SU-DHL-6 (cell line): ENCODE measurements around the gene CFC1B.
"Not testable (repeated sequence)": the region's sequence is repeated elsewhere in the genome, so short reads cannot be mapped to it uniquely, and the experiment has no call there.

Experiments
- EZH2phosphoT487 ChIP-seq: fragments of 200-600 bp; sonication (generic), shearing (Covaris generic); conservative IDR thresholded peaks from 2 replicates; pipeline ENCODE4 v1.6.1; 2018; ENCODE audit warnings: mild to moderate bottlenecking, antibody characterized with exemption, low read length, moderate library complexity, mixed read lengths
- TF ChIP-seq, protein P1 (sequence below): fragments of 200-600 bp; sonication (generic); IDR thresholded peaks from one replicate; pipeline ENCODE4 v1.5.1; 2017; ENCODE audit warnings: antibody characterized with exemption, mild to moderate bottlenecking, low read length, moderate library complexity; ENCODE audit not compliant: insufficient read depth, poor library complexity, severe bottlenecking

DNA sequence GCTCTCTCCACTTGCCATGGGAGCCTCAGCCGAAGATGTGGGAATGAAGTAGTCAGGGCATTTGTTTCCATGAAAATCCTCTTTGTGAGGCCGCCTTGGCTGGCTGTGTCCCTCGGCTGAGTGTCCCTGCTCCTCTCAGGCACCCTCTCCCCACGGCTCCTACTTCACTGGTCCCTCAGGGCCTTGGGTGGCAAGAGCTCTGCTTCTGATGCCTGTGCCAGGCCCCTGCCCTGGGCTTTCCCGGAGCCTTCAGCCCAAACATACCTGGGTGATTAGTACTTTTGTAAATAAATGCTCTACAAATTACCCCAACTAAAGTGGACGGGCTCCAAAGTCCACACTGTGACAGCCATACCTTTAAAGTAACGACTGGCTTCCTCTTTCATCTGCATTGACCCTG lies 15.6 kb downstream of the CFC1B start:
- TF ChIP-seq, protein P1, sequence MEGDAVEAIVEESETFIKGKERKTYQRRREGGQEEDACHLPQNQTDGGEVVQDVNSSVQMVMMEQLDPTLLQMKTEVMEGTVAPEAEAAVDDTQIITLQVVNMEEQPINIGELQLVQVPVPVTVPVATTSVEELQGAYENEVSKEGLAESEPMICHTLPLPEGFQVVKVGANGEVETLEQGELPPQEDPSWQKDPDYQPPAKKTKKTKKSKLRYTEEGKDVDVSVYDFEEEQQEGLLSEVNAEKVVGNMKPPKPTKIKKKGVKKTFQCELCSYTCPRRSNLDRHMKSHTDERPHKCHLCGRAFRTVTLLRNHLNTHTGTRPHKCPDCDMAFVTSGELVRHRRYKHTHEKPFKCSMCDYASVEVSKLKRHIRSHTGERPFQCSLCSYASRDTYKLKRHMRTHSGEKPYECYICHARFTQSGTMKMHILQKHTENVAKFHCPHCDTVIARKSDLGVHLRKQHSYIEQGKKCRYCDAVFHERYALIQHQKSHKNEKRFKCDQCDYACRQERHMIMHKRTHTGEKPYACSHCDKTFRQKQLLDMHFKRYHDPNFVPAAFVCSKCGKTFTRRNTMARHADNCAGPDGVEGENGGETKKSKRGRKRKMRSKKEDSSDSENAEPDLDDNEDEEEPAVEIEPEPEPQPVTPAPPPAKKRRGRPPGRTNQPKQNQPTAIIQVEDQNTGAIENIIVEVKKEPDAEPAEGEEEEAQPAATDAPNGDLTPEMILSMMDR: not testable (repeated sequence)
- not testable (repeated sequence) for TF ChIP-seq EZH2phosphoT487
